HCT116 (cell line): ENCODE data around the gene TMEM132D. TPM values are rescaled to one million over a fixed set of nuclear protein-coding genes. Genes with fewer than 3 reads are reported as not detected.

Experiments
- ATAC-seq: fragments of 200-7000 bp; cut with Tn5 transposase; 2 replicates; pipeline ENCODE4 v1.9.1; 2020; ENCODE audit warnings: mild to moderate bottlenecking, moderate library complexity
- BruUV-seq: library from RNA; stranded (reverse); fragments of 400-500 nt; replicated peaks from 2 replicates; lab custom pipeline; 2021; lab: Mats Ljungman, UMichigan
- CTCF ChIA-PET: fragments of 300-600 bp; sonication (Branson Sonifier 250); formaldehyde crosslinking; loops from one replicate; lab custom pipeline; 2021; ENCODE audit warnings: antibody characterized with exemption; lab: Charles Lee
- POLR2A ChIA-PET: fragments of 300-600, 350-600 bp; sonication (Branson Sonifier 250); formaldehyde crosslinking; loops from one replicate; lab custom pipeline; 2021; ENCODE audit warnings: antibody characterized with exemption; lab: Charles Lee
- RAD21 ChIA-PET, 2 experiments: fragments of 300-600 bp; sonication (Branson Sonifier 250); formaldehyde crosslinking; loops; one replicate each; lab custom pipeline; 2023; ENCODE audit warnings: low total read pairs in 2 of 2; ENCODE audit not compliant: uncharacterized antibody in 2 of 2, unreplicated experiment in 2 of 2, low non-redundant PET in 1 of 2; lab: Charles Lee
- DNase-seq: peaks from one replicate; pipeline ENCODE4 v3.0.0-alpha.2; 2010; ENCODE audit warnings: low read depth, low spot score
- H2AFZ ChIP-seq: fragments of 200-600 bp; shearing (Covaris generic), sonication (generic); 2 replicates; pipeline ENCODE4 v1.6.1; 2017; ENCODE audit warnings: low read depth, mixed run types, mixed read lengths, antibody characterized with exemption, low read length; ENCODE audit not compliant: poor library complexity, severe bottlenecking
- H3K27ac ChIP-seq: 2 replicates; pipeline ENCODE4 v1.5.1; 2012; ENCODE audit warnings: low read depth, low read length
- H3K27me3 ChIP-seq: fragments of 200-600 bp; sonication (generic); 2 replicates; pipeline ENCODE4 v1.6.1; 2016; ENCODE audit warnings: mixed run types, low read length, mixed read lengths; ENCODE audit not compliant: insufficient read depth
- H3K36me3 ChIP-seq, 2 experiments: fragments of 200-500 bp in 1 of 2; fragments of 200-600 bp in 1 of 2; sonication (Bioruptor generic) in 1 of 2; sonication (generic) in 1 of 2; 2 replicates each; pipeline versions ENCODE4 v1.5.1 to v1.6.1; 2014 to 2016; ENCODE audit warnings: low read length in 2 of 2, inconsistent platforms in 1 of 2, mixed read lengths in 1 of 2, mixed run types in 1 of 2; ENCODE audit not compliant: insufficient read depth in 2 of 2, control insufficient read depth in 1 of 2
- H3K4me1 ChIP-seq, 2 experiments: fragments of 200-600 bp in 1 of 2; sonication (generic) in 1 of 2; 2 replicates each; pipeline versions ENCODE4 v1.5.1 to v1.6.1; 2012 to 2017; ENCODE audit warnings: low read length in 2 of 2, inconsistent platforms in 1 of 2, mild to moderate bottlenecking in 1 of 2, mixed read lengths in 1 of 2, mixed run types in 1 of 2, moderate library complexity in 1 of 2; ENCODE audit not compliant: insufficient read depth in 2 of 2, control insufficient read depth in 1 of 2
- H3K4me2 ChIP-seq: fragments of 200-600 bp; sonication (generic); 2 replicates; pipeline ENCODE4 v1.6.1; 2017; ENCODE audit warnings: mixed run types, low read length, mixed read lengths
- H3K4me3 ChIP-seq, 2 experiments: fragments of 200-600 bp in 1 of 2; sonication (generic) in 1 of 2; replicated peaks in 1 of 2; 2 replicates each; pipeline ENCODE4 v1.5.1; 2011 to 2016; ENCODE audit warnings: low read length in 2 of 2, control low read depth in 1 of 2, low read depth in 1 of 2, mild to moderate bottlenecking in 1 of 2, mixed read lengths in 1 of 2, mixed run types in 1 of 2
- H3K79me2 ChIP-seq: fragments of 200-600 bp; sonication (generic); 2 replicates; pipeline ENCODE4 v1.6.1; 2017; ENCODE audit warnings: mild to moderate bottlenecking, mixed run types, low read length, moderate library complexity, mixed read lengths; ENCODE audit not compliant: insufficient read depth
- H3K9ac ChIP-seq: fragments of 200-600 bp; sonication (generic); 2 replicates; pipeline ENCODE4 v1.6.1; 2016; ENCODE audit warnings: low read length, mixed read lengths
- H3K9me2 ChIP-seq: fragments of 200-600 bp; sonication (generic), shearing (Covaris generic); 2 replicates; pipeline ENCODE4 v1.6.1; 2017; ENCODE audit warnings: mixed run types, mild to moderate bottlenecking, moderate library complexity; ENCODE audit not compliant: insufficient read depth
- H3K9me3 ChIP-seq, 2 experiments: fragments of 200-500 bp in 1 of 2; fragments of 200-600 bp in 1 of 2; sonication (Bioruptor generic) in 1 of 2; sonication (generic) in 1 of 2; 2 replicates each; pipeline ENCODE4 v1.6.1; 2014 to 2017; ENCODE audit warnings: low read length in 2 of 2, mixed read lengths in 2 of 2, inconsistent platforms in 1 of 2, low read depth in 1 of 2, mild to moderate bottlenecking in 1 of 2, mixed run types in 1 of 2, moderate library complexity in 1 of 2; ENCODE audit not compliant: control insufficient read depth in 1 of 2, insufficient read depth in 1 of 2
- H4K20me1 ChIP-seq: fragments of 200-600 bp; sonication (generic), shearing (Covaris generic); 2 replicates; pipeline ENCODE4 v1.6.1; 2017; ENCODE audit warnings: mixed run types, mild to moderate bottlenecking, moderate library complexity; ENCODE audit not compliant: insufficient read depth
- ATF3 ChIP-seq: IDR thresholded peaks from 2 replicates; pipeline ENCODE4 v1.6.1; 2012
- CBX3 ChIP-seq: IDR thresholded peaks from 2 replicates; pipeline ENCODE4 v1.6.1; 2012; ENCODE audit warnings: low read depth
- ELF1 ChIP-seq: IDR thresholded peaks from 2 replicates; pipeline ENCODE4 v1.6.1; 2012; ENCODE audit warnings: low read depth, borderline replicate concordance
- EZH2 ChIP-seq: fragments of 200-600 bp; sonication (generic); IDR thresholded peaks from 2 replicates; pipeline ENCODE4 v1.6.1; 2017; ENCODE audit warnings: antibody characterized with exemption, mixed run types
- EZH2phosphoT487 ChIP-seq: fragments of 200-600 bp; IDR thresholded peaks from 2 replicates; pipeline ENCODE4 v1.6.1; 2018; ENCODE audit warnings: antibody characterized with exemption, borderline replicate concordance
- MAX ChIP-seq: IDR thresholded peaks from 2 replicates; pipeline ENCODE4 v1.6.1; 2012
- POLR2AphosphoS5 ChIP-seq: IDR thresholded peaks from 2 replicates; pipeline ENCODE4 v1.6.1; 2011; ENCODE audit warnings: mild to moderate bottlenecking, low read depth, low read length, moderate library complexity
- RAD21 ChIP-seq: IDR thresholded peaks from 2 replicates; pipeline ENCODE4 v1.6.1; 2012; ENCODE audit warnings: low read depth, mild to moderate bottlenecking
- SIN3A ChIP-seq: IDR thresholded peaks from 2 replicates; pipeline ENCODE4 v1.6.1; 2012; ENCODE audit warnings: low read depth
- SP1 ChIP-seq: IDR thresholded peaks from 2 replicates; pipeline ENCODE4 v1.6.1; 2012; ENCODE audit warnings: low read depth
- SRF ChIP-seq: IDR thresholded peaks from 2 replicates; pipeline ENCODE4 v1.6.1; 2012; ENCODE audit warnings: low read depth
- TCF7L2 ChIP-seq: IDR thresholded peaks from 2 replicates; pipeline ENCODE4 v1.7.0; 2011; ENCODE audit warnings: borderline replicate concordance, inconsistent platforms; ENCODE audit not compliant: insufficient read depth, insufficient read length; ENCODE audit errors: extremely low read depth
- YY1 ChIP-seq: IDR thresholded peaks from 2 replicates; pipeline ENCODE4 v1.6.1; 2011; ENCODE audit warnings: low read length, low read depth, moderate library complexity, mild to moderate bottlenecking; ENCODE audit not compliant: insufficient replicate concordance; ENCODE audit errors: extremely low read depth
- ZFX ChIP-seq: fragments of 450-650 bp; IDR thresholded peaks from 2 replicates; pipeline ENCODE4 v1.6.1; 2017
- ZNF274 ChIP-seq: fragments of 200-500 bp; sonication (Bioruptor generic); IDR thresholded peaks from 2 replicates; pipeline ENCODE4 v1.6.1; 2014; ENCODE audit warnings: mild to moderate bottlenecking, low read depth, low read length, inconsistent platforms
- intact Hi-C: fragments of 100-400 bp; cut with micrococcal nuclease; formaldehyde crosslinking; loops from 2 replicates; pipeline ENCODE4 v1.10.0; 2022
- total RNA-seq: library from RNA; stranded (reverse); gene quantifications from one replicate; pipeline ENCODE4 v1.2.1, GENCODE V29; 2021; ENCODE audit not compliant: unreplicated experiment

TMEM132D gene
- total RNA-seq, 1 experiment from 2014 or later: not detected

GRCh38 chr12:129363041-129363440 lies 540.8 kb downstream of the TMEM132D start:
- Histone ChIP-seq H3K27ac (no peak overlapping the region), H3K9me3 (peaks cover 4 to 15% of the 10 kb centered on the region in 2 experiments; a peak in 2 of 4 replicates), H3K36me3 (no peaks in the 10 kb centered on the region), H3K79me2 (no peaks in the 10 kb centered on the region), H3K9me2 (no peaks in the 10 kb centered on the region), H2AFZ (no peak overlapping the region), H3K4me3 (no peak overlapping the region), H4K20me1 (no peaks in the 10 kb centered on the region), H3K27me3 (no peaks in the 10 kb centered on the region), H3K4me2 (no peak overlapping the region), H3K4me1 (no peaks in the 10 kb centered on the region), H3K9ac (no peak overlapping the region)
- ATAC-seq (no peak), DNase-seq (no peak)
- no TSS peak for BruUV-seq
- TF ChIP-seq YY1 (no peak), RAD21 (no peak), EZH2phosphoT487 (no peak), SIN3A (no peak), TCF7L2 (no peak), CBX3 (no peak), EZH2 (no peak), POLR2AphosphoS5 (no peak), MAX (no peak), ZNF274 (no peak), ZFX (no peak), SP1 (no peak), ELF1 (no peak), SRF (no peak), ATF3 (no peak)
- ChIA-PET CTCF (no interaction called here), POLR2A (no interaction called here), RAD21 (interaction anchor here in 1 of 2 experiments (0.6 kb wide), 1 partner anchor 117 kb away, joined by 3 read pairs; no protein-coding TSS in a partner anchor)
- intact Hi-C loops: no loop called here
